Measurements from ENCODE around the gene PAK6. TPM values are rescaled to one million over a fixed set of nuclear protein-coding genes. Genes with fewer than 3 reads are reported as not detected.
A peak's percentile ranks its signal among the peaks of the same experiment; 100 is the strongest.

The PAK6 gene
- total RNA-seq, 1 experiment from 2014 or later, result 30.4 TPM

DNA sequence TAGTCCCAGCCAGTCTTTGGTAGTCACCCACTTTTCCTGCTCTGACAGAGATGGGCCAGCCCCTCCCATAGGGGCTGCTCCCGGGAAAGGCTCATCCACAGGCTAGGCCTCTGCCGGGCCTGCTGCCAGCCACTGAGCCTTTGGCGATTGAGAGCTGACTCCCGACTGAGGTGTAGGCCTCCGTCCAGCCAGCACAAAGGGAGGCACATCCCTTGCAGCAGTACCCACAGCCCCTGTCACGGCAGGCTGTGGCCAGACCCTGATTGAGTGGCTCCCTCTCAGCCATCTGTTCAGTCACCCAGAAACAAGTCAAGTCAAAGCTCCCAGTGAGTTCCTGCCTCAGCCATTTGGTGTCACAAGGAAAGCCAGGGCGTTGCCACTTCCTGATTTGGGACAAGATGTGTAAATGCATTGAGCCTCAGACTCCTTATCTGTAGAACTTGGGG is 6.2 kb upstream of the PAK6 start:
- TF ChIP-seq EZH2phosphoT487 (IDR thresholded peaks at IDR 0.05; ENCODE audit: borderline replicate concordance, low read length), result no peak
- no peak for TF ChIP-seq EZH2 (IDR thresholded peaks at IDR 0.05; ENCODE audit: low read length, unreplicated experiment)
- TF ChIP-seq, protein P1, sequence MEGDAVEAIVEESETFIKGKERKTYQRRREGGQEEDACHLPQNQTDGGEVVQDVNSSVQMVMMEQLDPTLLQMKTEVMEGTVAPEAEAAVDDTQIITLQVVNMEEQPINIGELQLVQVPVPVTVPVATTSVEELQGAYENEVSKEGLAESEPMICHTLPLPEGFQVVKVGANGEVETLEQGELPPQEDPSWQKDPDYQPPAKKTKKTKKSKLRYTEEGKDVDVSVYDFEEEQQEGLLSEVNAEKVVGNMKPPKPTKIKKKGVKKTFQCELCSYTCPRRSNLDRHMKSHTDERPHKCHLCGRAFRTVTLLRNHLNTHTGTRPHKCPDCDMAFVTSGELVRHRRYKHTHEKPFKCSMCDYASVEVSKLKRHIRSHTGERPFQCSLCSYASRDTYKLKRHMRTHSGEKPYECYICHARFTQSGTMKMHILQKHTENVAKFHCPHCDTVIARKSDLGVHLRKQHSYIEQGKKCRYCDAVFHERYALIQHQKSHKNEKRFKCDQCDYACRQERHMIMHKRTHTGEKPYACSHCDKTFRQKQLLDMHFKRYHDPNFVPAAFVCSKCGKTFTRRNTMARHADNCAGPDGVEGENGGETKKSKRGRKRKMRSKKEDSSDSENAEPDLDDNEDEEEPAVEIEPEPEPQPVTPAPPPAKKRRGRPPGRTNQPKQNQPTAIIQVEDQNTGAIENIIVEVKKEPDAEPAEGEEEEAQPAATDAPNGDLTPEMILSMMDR (conservative IDR thresholded peaks at IDR 0.05; ENCODE audit: low read depth, low read length), result no peak
- no peak overlapping the region for H2AFZ ChIP-seq (ENCODE audit: low read length)

DNA sequence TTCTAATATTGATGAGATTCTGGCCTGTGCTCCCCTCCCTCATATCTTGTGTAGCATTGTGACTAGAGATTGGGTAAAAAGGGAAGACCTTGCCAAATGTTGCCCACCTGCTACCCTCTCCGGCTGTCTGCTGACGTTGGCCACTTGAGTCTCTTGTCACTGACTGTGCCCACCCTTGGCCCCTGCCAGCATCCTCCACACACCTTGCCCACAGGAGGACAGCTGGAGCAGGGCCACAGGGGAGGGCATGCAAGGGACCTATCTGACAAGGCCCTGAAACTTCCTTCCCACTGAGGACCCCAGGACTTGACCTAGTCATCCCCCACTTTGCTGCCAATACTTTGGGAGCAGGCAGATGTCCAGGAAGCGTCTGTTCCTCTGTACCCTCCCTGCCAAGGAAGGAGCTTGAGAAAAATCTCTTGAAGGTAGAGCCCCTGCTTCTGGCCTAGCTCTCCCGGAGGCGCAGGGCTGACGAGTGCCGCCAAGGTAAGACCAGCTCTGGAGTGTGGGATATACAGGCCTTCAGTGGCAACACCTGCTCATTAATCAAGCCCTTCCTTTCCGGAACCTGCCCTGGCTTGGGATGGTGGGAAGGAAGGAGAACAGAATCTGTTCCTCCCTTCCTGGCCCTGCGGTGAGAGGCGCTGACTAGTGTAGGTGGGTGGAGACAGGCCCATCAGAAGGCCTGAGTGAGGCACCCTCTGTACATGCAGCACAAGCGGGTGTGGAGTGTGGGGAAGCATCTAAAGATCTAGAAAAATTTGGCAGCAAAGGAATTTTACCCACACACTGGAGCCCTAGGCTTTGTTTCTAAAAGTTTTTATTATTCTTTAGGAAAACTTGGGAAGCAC is 4.9 kb upstream of the PAK6 start:
- TF ChIP-seq, protein P1 (conservative IDR thresholded peaks at IDR 0.05; ENCODE audit: low read depth, low read length), result no peak
- TF ChIP-seq EZH2phosphoT487 (IDR thresholded peaks at IDR 0.05; ENCODE audit: borderline replicate concordance, low read length) (no peak), EZH2 (IDR thresholded peaks at IDR 0.05; ENCODE audit: low read length, unreplicated experiment) (no peak)
- Histone ChIP-seq H3K27ac (ENCODE audit: low read length) (no peak overlapping the region), H3K79me2 (ENCODE audit: low read length) (no peaks in the 10 kb centered on the region), H3K9me3 (ENCODE audit: low read length) (no peaks in the 10 kb centered on the region), H3K36me3 (ENCODE audit: low read depth, low read length) (peaks cover 16% of the 10 kb centered on the region), H3K9ac (ENCODE audit: low read length) (no peak overlapping the region), H3K27me3 (ENCODE audit: low read length) (no peaks in the 10 kb centered on the region), H3K4me2 (ENCODE audit: low read length) (no peak overlapping the region), H2AFZ (ENCODE audit: low read length) (no peak overlapping the region), H3F3A (ENCODE audit: low read length, unreplicated experiment) (no peaks in the 10 kb centered on the region), H4K20me1 (ENCODE audit: low read length) (no peaks in the 10 kb centered on the region), H3K4me3 (ENCODE audit: low read length) (no peak overlapping the region), H3K4me1 (ENCODE audit: insufficient read depth, low read length) (peaks cover 8% of the 10 kb centered on the region), H3K9me2 (replicated peaks; ENCODE audit: low read length) (no peaks in the 10 kb centered on the region)
- no peak for DNase-seq
- no peak for ATAC-seq
- POLR2A ChIA-PET (ENCODE audit: unreplicated experiment), result no interaction called here
- BruUV-seq (replicated peaks), result no TSS peak
- intact Hi-C loops (cut with micrococcal nuclease), result no loop called here
- CTCF ChIA-PET, result interaction anchor here (1.5 kb wide), 1 partner anchor 41 kb away, joined by 3 read pairs; no protein-coding TSS in a partner anchor

More for the DNA sequence above, 6.2 kb upstream of the PAK6 start:
- Histone ChIP-seq H3K4me2 (ENCODE audit: low read length) (no peak overlapping the region), H3K27me3 (ENCODE audit: low read length) (no peaks in the 10 kb centered on the region), H3K9me3 (ENCODE audit: low read length) (no peaks in the 10 kb centered on the region), H3K36me3 (ENCODE audit: low read depth, low read length) (peaks cover 22% of the 10 kb centered on the region), H4K20me1 (ENCODE audit: low read length) (no peaks in the 10 kb centered on the region), H3K4me1 (ENCODE audit: insufficient read depth, low read length) (no peaks in the 10 kb centered on the region), H3F3A (ENCODE audit: low read length, unreplicated experiment) (no peaks in the 10 kb centered on the region), H3K4me3 (ENCODE audit: low read length) (no peak overlapping the region), H3K27ac (ENCODE audit: low read length) (no peak overlapping the region), H3K79me2 (ENCODE audit: low read length) (no peaks in the 10 kb centered on the region), H3K9ac (ENCODE audit: low read length) (no peak overlapping the region), H3K9me2 (replicated peaks; ENCODE audit: low read length) (no peaks in the 10 kb centered on the region)
- POLR2A ChIA-PET (ENCODE audit: unreplicated experiment), result no interaction called here
- DNase-seq, result no peak
- CTCF ChIA-PET, result no interaction called here
- ATAC-seq, result no peak
- BruUV-seq (replicated peaks), result no TSS peak
- intact Hi-C loops (cut with micrococcal nuclease), result no loop called here

DNA sequence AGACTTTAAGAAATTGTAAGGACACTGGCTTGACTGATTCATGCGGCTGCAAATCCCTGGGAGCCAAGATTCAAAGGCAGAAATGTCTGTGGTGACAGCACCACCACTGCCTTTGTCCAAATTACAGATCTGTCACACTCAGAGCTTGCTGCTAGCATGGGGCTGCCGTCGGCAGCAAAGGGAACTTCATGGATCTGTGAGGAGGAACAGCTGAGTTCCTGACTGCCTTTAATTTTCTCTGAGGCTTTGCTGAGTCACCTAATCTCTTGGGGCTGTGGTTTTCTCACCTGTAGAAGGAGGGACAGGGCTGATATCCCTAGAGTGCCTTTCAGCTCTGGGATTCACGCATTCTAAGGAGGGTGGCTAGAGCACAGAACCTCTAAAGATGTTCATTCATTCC is 4.1 kb upstream of the PAK6 start:
- POLR2A ChIA-PET (ENCODE audit: unreplicated experiment), result no interaction called here
- intact Hi-C loops (cut with micrococcal nuclease), result loop anchor here (5.0 kb wide), 1 partner anchor 38 kb away; no protein-coding TSS in a partner anchor
- H3K9ac ChIP-seq (ENCODE audit: low read length), result no peak overlapping the region

More for the DNA sequence above, 4.1 kb upstream of the PAK6 start:
- no peak for ATAC-seq
- no peaks in the 10 kb centered on the region for H3K27me3 ChIP-seq (ENCODE audit: low read length)
- peaks cover 10% of the 10 kb centered on the region for H3K36me3 ChIP-seq (ENCODE audit: low read depth, low read length)
- CTCF ChIA-PET, result interaction anchor here (1.5 kb wide), 1 partner anchor 40 kb away, joined by 3 read pairs; no protein-coding TSS in a partner anchor
- H3K9me2 ChIP-seq (replicated peaks; ENCODE audit: low read length), result no peaks in the 10 kb centered on the region
- H3K4me2 ChIP-seq (ENCODE audit: low read length), result no peak overlapping the region
- no peaks in the 10 kb centered on the region for H3K79me2 ChIP-seq (ENCODE audit: low read length)
- H3K27ac ChIP-seq (ENCODE audit: low read length), result no peak overlapping the region
- no TSS peak for BruUV-seq (replicated peaks)
- peaks cover 15% of the 10 kb centered on the region for H3K4me1 ChIP-seq (ENCODE audit: insufficient read depth, low read length)
- H3K4me3 ChIP-seq (ENCODE audit: low read length), result no peak overlapping the region
- peak; percentile 28 for DNase-seq
- TF ChIP-seq EZH2 (IDR thresholded peaks at IDR 0.05; ENCODE audit: low read length, unreplicated experiment) (no peak), EZH2phosphoT487 (IDR thresholded peaks at IDR 0.05; ENCODE audit: borderline replicate concordance, low read length) (no peak)
- TF ChIP-seq, protein P1 (conservative IDR thresholded peaks at IDR 0.05; ENCODE audit: low read depth, low read length), result no peak
- H3K9me3 ChIP-seq (ENCODE audit: low read length), result no peaks in the 10 kb centered on the region
- peaks cover 5% of the 10 kb centered on the region for H3F3A ChIP-seq (ENCODE audit: low read length, unreplicated experiment)
- no peaks in the 10 kb centered on the region for H4K20me1 ChIP-seq (ENCODE audit: low read length)
- H2AFZ ChIP-seq (ENCODE audit: low read length), result no peak overlapping the region
